ENCODE data around the gene ST6GALNAC6. TPM values are rescaled to one million over a fixed set of nuclear protein-coding genes. Genes with fewer than 3 reads are reported as not detected.
A peak's percentile ranks its signal among the peaks of the same experiment; 100 is the strongest.

The ST6GALNAC6 gene
- total RNA-seq, 1 donor from 2014 or later, result 82.0 TPM

- TF ChIP-seq CTCF (IDR thresholded peaks at IDR 0.05), result no peak
- Histone ChIP-seq H3K27me3 (ENCODE audit: low read depth) (no peaks in the 10 kb centered on the region), H3K36me3 (peaks cover 15% of the 10 kb centered on the region), H3K4me3 (peak overlapping the region; percentile 86), H3K9me3 (peaks cover 11% of the 10 kb centered on the region), H3K27ac (peak overlapping the region; percentile 88), H3K4me1 (peaks cover 70% of the 10 kb centered on the region)
- ATAC-seq, result peak; percentile 19 to 21
- intact Hi-C loops (cut with DNase I), result no loop called here
- DNase-seq, result no peak
Measured at GRCh38 chr9:127853312-127854183, 45.9 kb downstream of the ST6GALNAC6 start.

- ATAC-seq, result no peak
- peak overlapping the region; percentile 86 for H3K4me3 ChIP-seq
- no peaks in the 10 kb centered on the region for H3K27me3 ChIP-seq (ENCODE audit: low read depth)
- H3K27ac ChIP-seq, result peak overlapping the region; percentile 88
- TF ChIP-seq CTCF (IDR thresholded peaks at IDR 0.05), result no peak
- peaks cover 11% of the 10 kb centered on the region for H3K9me3 ChIP-seq
- H3K36me3 ChIP-seq, result peaks cover 15% of the 10 kb centered on the region
- peaks cover 64% of the 10 kb centered on the region for H3K4me1 ChIP-seq
- intact Hi-C loops (cut with DNase I), result no loop called here
- no peak for DNase-seq
Measured at GRCh38 chr9:127852829-127853228, 46.6 kb downstream of the ST6GALNAC6 start.

GRCh38 chr9:127850286-127850830 is 49.0 kb downstream of the ST6GALNAC6 start:
- no peak for TF ChIP-seq CTCF (IDR thresholded peaks at IDR 0.05)
- H3K27me3 ChIP-seq (ENCODE audit: low read depth), result no peaks in the 10 kb centered on the region
- ATAC-seq (no peak), DNase-seq (no peak)
- peaks cover 11% of the 10 kb centered on the region for H3K9me3 ChIP-seq
- peak overlapping the region; percentile 86 for H3K4me3 ChIP-seq
- intact Hi-C loops (cut with DNase I), result no loop called here
- peaks cover 15% of the 10 kb centered on the region for H3K36me3 ChIP-seq
- H3K27ac ChIP-seq, result peak overlapping the region; percentile 88
- peaks cover 64% of the 10 kb centered on the region for H3K4me1 ChIP-seq

- Histone ChIP-seq H3K27ac (peak overlapping the region; percentile 88), H3K27me3 (ENCODE audit: low read depth) (no peaks in the 10 kb centered on the region), H3K36me3 (peaks cover 18% of the 10 kb centered on the region), H3K9me3 (peaks cover 11% of the 10 kb centered on the region), H3K4me1 (peaks cover 69% of the 10 kb centered on the region), H3K4me3 (peak overlapping the region; percentile 86)
- TF ChIP-seq CTCF (IDR thresholded peaks at IDR 0.05), result no peak
- intact Hi-C loops (cut with DNase I), result no loop called here
- no peak for DNase-seq
- no peak for ATAC-seq
Measured at GRCh38 chr9:127848756-127849504, 50.5 kb downstream of the ST6GALNAC6 start.

All from lower lobe of right lung (tissue), 2 donors.